Adrenal gland (tissue), 12 donors: ENCODE measurements around the gene KRTAP10-10. TPM values are rescaled to one million over a fixed set of nuclear protein-coding genes. Genes with fewer than 3 reads are reported as not detected.

ENCODE experiments used
- DNase-seq, 7 donors: peaks; one replicate each; pipeline ENCODE4 v3.0.0-alpha.2; 2019 to 2020
- H3K27ac ChIP-seq, 5 donors: fragments of 200-600 bp; sonication (generic) in 4 of 5; 1 replicate in 3 of 5; 2 replicates in 2 of 5; pipeline versions ENCODE4 v1.5.1 to v1.8.0; 2016 to 2020; ENCODE audit warnings: mild to moderate bottlenecking in 1 of 5
- H3K27me3 ChIP-seq: fragments of 200-600 bp; 2 replicates; pipeline ENCODE4 v1.8.0; 2021
- H3K36me3 ChIP-seq, 2 donors: fragments of 200-600 bp; replicated peaks in 1 of 2; 1 replicate in 1 of 2; 2 replicates in 1 of 2; pipeline versions ENCODE4 v1.5.1 to v1.8.0; 2018 to 2022
- H3K4me1 ChIP-seq, 2 donors: fragments of 200-600 bp; replicated peaks in 1 of 2; 1 replicate in 1 of 2; 2 replicates in 1 of 2; pipeline versions ENCODE4 v1.5.1 to v1.8.0; 2018 to 2021
- H3K4me3 ChIP-seq, 4 donors: fragments of 200-600 bp; sonication (generic) in 3 of 4; one replicate each; pipeline ENCODE4 v1.5.1; 2016 to 2018
- H3K9me3 ChIP-seq, 3 donors: fragments of 200-600 bp; sonication (generic) in 1 of 3; replicated peaks in 1 of 3; 1 replicate in 2 of 3; 2 replicates in 1 of 3; pipeline versions ENCODE4 v1.5.1 to v1.8.0; 2016 to 2021
- CTCF ChIP-seq, 6 experiments: fragments of 450-650 bp in 4 of 6; fragments of 200-600 bp in 2 of 6; sonication (generic) in 1 of 6; IDR thresholded peaks; 1 replicate in 5 of 6; 2 replicates in 1 of 6; pipeline versions ENCODE4 v1.5.1 to v1.8.0; 2016 to 2021; ENCODE audit warnings: antibody characterized with exemption in 6 of 6, mild to moderate bottlenecking in 2 of 6, moderate library complexity in 1 of 6
- POLR2A ChIP-seq, 2 donors: fragments of 450-650 bp; IDR thresholded peaks; one replicate each; pipeline ENCODE4 v1.6.1; 2017; ENCODE audit warnings: antibody characterized with exemption in 2 of 2, mild to moderate bottlenecking in 2 of 2, moderate library complexity in 1 of 2
- WGBS, 4 donors: extraction: QIAGEN DNeasy Blood & Tissue Kit in 2 of 4; methylation state at CpG; one replicate each; pipeline versions ENCODE4 v1.1.5 to v1.1.7; 2013 to 2017; 5-methylcytosine and 5-hydroxymethylcytosine counted together
- intact Hi-C, 2 donors: fragments of 100-400 bp; cut with DNase I; formaldehyde crosslinking; loops; one replicate each; pipeline versions ENCODE4 v1.14.1 to v1.15.0; 2022 to 2023
- polyA plus RNA-seq, 3 donors: library from polyadenylated mRNA; stranded (reverse); fragments of 200-250 nt in 2 of 3; fragments of 350-450 nt in 1 of 3; fragmentation: Illumina TruSeq in 1 of 3; extraction: RNeasy Lipid Tissue Mini Kit (QIAGEN cat#74804) in 1 of 3; gene quantifications; one replicate each; pipeline ENCODE4 v1.2.3, GENCODE V29; 2013 to 2014
- total RNA-seq, 9 donors: library from RNA; depleted of rRNA in 4 of 9; stranded (reverse); fragments of >200 nt in 4 of 9; fragments of 120-200 nt in 1 of 9; fragmentation: NEBNext Ultra II Directional in 1 of 9; extraction: Animal tissue kit (Norgen Biotek cat#: 25700) in 1 of 9; gene quantifications; one replicate each; pipeline versions ENCODE4 v1.1.0 to v1.2.4, GENCODE V29; 2013 to 2023
- donor health status: healthy with polysubstance abuse.
- donor health status: Bipolar disorder and iron deficiency.
- donor health status: DM: yes; HTN: yes; CAD: no.
- donor health status: DM: no; HTN: no; CAD: no.
- donor health status: DM: no; HTN: no; CAD: no.
- donor health status: DM: yes; HTN: yes; CAD: no.

KRTAP10-10 gene
- total and polyA plus RNA-seq, 12 donors: not detected

- 51 to 72% (median 57%) methylated on average over 10 to 20 of the region's 20 CpGs for WGBS, 4 donors
- Histone ChIP-seq H3K27ac (no peak overlapping the region), H3K36me3 (no peaks in the 10 kb centered on the region), H3K27me3 (peaks cover 5% of the 10 kb centered on the region), H3K4me1 (no peaks in the 10 kb centered on the region), H3K9me3 (no peaks in the 10 kb centered on the region), H3K4me3 (no peak overlapping the region)
- DNase-seq: peak in 1 of 7 donors; percentile 35
- intact Hi-C loops: no loop called here
- TF ChIP-seq CTCF (IDR thresholded peaks at IDR 0.05): no peak
- no peak for TF ChIP-seq POLR2A (IDR thresholded peaks at IDR 0.05)
Observed at GRCh38 chr21:44593598-44594405, 43.4 kb upstream of the KRTAP10-10 start.

- Histone ChIP-seq H3K27ac (no peak overlapping the region), H3K27me3 (no peaks in the 10 kb centered on the region), H3K9me3 (no peaks in the 10 kb centered on the region), H3K4me1 (no peaks in the 10 kb centered on the region), H3K36me3 (no peaks in the 10 kb centered on the region), H3K4me3 (no peak overlapping the region)
- intact Hi-C loops: no loop called here
- TF ChIP-seq CTCF (IDR thresholded peaks at IDR 0.05): no peak
- TF ChIP-seq POLR2A (IDR thresholded peaks at IDR 0.05): no peak
- 74 to 82% (median 76%) methylated on average over 12 of the region's 12 CpGs for WGBS, 4 donors
- no peak for DNase-seq
Observed at GRCh38 chr21:44594406-44594916, 42.7 kb upstream of the KRTAP10-10 start.

GRCh38 chr21:44595524-44595923, 41.6 kb upstream of the KRTAP10-10 start:
- Histone ChIP-seq H3K36me3 (no peaks in the 10 kb centered on the region), H3K4me3 (no peak overlapping the region), H3K9me3 (no peaks in the 10 kb centered on the region), H3K27me3 (no peaks in the 10 kb centered on the region), H3K27ac (no peak overlapping the region), H3K4me1 (no peaks in the 10 kb centered on the region)
- no peak for TF ChIP-seq CTCF (IDR thresholded peaks at IDR 0.05)
- no peak for TF ChIP-seq POLR2A (IDR thresholded peaks at IDR 0.05)
- WGBS, 4 donors: 71 to 77% (median 73%) methylated on average over 6 of the region's 6 CpGs
- intact Hi-C loops: no loop called here
- DNase-seq: no peak

GRCh38 chr21:44596068-44596725, 41.0 kb upstream of the KRTAP10-10 start:
- TF ChIP-seq CTCF (IDR thresholded peaks at IDR 0.05) (no peak), POLR2A (IDR thresholded peaks at IDR 0.05) (no peak)
- 67 to 79% (median 71%) methylated on average over 6 to 9 of the region's 9 CpGs for WGBS, 4 donors
- Histone ChIP-seq H3K36me3 (no peaks in the 10 kb centered on the region), H3K4me1 (no peaks in the 10 kb centered on the region), H3K9me3 (no peaks in the 10 kb centered on the region), H3K27ac (no peak overlapping the region), H3K4me3 (no peak overlapping the region), H3K27me3 (no peaks in the 10 kb centered on the region)
- peak in 1 of 7 donors; percentile 31 for DNase-seq
- intact Hi-C loops: no loop called here
